ENCODE data around the gene MXRA5.
"Not testable (repeated sequence)": the region's sequence is repeated elsewhere in the genome, so short reads cannot be mapped to it uniquely, and the experiment has no call there.

Gene MXRA5

GRCh38 chrX:3320471-3321046 lies 25.9 kb downstream of the MXRA5 start:
- no peak for DNase-seq

GRCh38 chrX:3317191-3317718 lies 29.2 kb downstream of the MXRA5 start:
- no peak for DNase-seq

GRCh38 chrX:3312109-3312508 lies 34.3 kb downstream of the MXRA5 start:
- DNase-seq: no peak

GRCh38 chrX:3307881-3308280 lies 38.6 kb downstream of the MXRA5 start:
- DNase-seq: no peak

- DNase-seq: no peak
Observed at GRCh38 chrX:3299636-3300035, 46.8 kb downstream of the MXRA5 start.

GRCh38 chrX:3295731-3296130 lies 50.7 kb downstream of the MXRA5 start:
- DNase-seq: no peak

GRCh38 chrX:3293251-3293650 lies 53.2 kb downstream of the MXRA5 start:
- no peak for DNase-seq

GRCh38 chrX:3290561-3290960 lies 55.9 kb downstream of the MXRA5 start:
- DNase-seq: no peak

- no peak for DNase-seq
Observed at GRCh38 chrX:3286196-3286945, 60.1 kb downstream of the MXRA5 start.

- no peak for DNase-seq
Observed at GRCh38 chrX:3280706-3281105, 65.7 kb downstream of the MXRA5 start.

- not testable (repeated sequence) for DNase-seq
Observed at GRCh38 chrX:3273668-3274067, 72.8 kb downstream of the MXRA5 start.

GRCh38 chrX:3271834-3272186 lies 74.6 kb downstream of the MXRA5 start:
- DNase-seq: no peak

- DNase-seq: no peak
Observed at GRCh38 chrX:3271183-3271833, 75.1 kb downstream of the MXRA5 start.

GRCh38 chrX:3268829-3269228 lies 77.6 kb downstream of the MXRA5 start:
- no peak for DNase-seq

GRCh38 chrX:3263681-3264126 lies 82.7 kb downstream of the MXRA5 start:
- no peak for DNase-seq

GRCh38 chrX:3262901-3263300 lies 83.6 kb downstream of the MXRA5 start:
- DNase-seq: no peak
